GM19438 (cell line): Measurements from ENCODE around the gene MDM1.

Experiments used
- ATAC-seq: cut with Tn5 transposase; IDR thresholded peaks from one replicate; pipeline ENCODE4 v1.9.1; 2021; ENCODE audit warnings: low read depth; ENCODE audit not compliant: unreplicated experiment

Gene MDM1

GRCh38 chr12:68325966-68326365 lies 6.2 kb downstream of the MDM1 start:
- no peak for ATAC-seq

- no peak for ATAC-seq
Measured at GRCh38 chr12:68324531-68324930, 7.6 kb downstream of the MDM1 start.

- no peak for ATAC-seq
Measured at GRCh38 chr12:68321140-68321539, 11.0 kb downstream of the MDM1 start.

DNA sequence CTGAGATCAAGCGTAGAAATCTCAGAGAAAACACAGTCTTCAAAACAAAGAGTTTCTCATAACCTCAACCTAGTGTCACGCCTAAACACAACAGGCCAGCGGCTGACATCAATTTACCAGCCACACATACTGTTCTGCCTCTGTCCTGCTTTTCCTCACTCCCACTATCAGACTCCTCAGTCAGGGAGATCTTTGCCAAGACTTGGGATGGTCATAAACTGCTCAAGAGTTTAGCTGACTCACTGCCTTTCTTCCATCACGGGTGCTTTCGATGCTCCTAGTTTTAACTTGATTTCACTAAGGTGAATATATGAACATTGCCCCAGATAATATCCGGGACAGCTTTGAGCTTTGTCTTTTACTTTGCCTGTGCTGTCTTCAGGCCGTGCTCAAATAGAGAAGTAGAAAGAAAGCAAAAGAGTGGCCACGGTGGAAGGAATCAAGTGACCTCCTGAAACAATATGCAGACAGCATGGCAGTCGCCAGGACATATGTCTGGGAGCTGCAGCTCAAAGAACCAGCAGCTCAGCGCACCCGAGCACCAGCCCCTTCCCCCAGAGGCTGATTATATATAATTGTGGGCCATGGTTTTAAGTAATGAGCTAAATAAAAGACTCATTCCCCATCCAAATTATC lies 12.1 kb downstream of the MDM1 start:
- no peak for ATAC-seq

GRCh38 chr12:68317047-68317667 lies 15.0 kb downstream of the MDM1 start:
- ATAC-seq = no peak

DNA sequence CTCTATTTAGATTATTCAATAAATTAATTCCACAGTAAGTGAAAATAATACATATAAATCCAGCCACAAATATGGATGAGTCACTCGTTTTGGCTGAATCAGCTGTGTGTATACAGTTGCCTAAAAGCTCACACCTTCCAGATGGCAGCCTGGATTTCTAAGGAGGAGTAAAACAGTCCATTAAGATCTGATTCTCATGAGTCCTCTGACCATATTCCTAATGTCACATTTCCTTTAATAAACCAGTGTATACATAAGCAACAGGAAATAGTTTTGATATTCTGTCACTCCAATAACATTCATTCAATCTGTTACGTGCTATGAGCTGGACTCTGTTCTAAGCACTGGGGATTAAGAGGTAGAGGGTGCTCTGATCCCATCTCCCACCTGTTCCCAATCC lies 21.8 kb downstream of the MDM1 start:
- no peak for ATAC-seq

GRCh38 chr12:68306564-68306963 lies 25.6 kb downstream of the MDM1 start:
- no peak for ATAC-seq

GRCh38 chr12:68305278-68305677 lies 26.9 kb downstream of the MDM1 start:
- no peak for ATAC-seq

DNA sequence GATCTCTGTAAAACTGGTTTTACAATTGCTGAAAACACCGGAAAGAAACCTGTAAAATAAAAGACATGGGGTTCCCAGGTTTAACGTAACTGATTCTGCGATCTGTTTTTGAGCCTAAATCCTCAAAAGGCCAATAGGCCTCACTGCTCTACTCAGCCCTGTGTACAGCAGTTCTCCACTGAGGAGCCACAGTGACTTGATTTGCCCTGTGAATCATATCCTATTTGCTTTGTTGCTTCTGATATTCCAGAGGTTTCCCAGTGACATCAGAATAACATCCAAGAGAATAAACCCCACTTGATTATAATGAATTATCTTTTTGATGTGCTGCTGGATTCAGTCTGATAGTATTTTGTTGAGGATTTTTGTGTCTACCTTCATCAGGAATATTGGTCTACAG lies 27.5 kb downstream of the MDM1 start:
- ATAC-seq = no peak

DNA sequence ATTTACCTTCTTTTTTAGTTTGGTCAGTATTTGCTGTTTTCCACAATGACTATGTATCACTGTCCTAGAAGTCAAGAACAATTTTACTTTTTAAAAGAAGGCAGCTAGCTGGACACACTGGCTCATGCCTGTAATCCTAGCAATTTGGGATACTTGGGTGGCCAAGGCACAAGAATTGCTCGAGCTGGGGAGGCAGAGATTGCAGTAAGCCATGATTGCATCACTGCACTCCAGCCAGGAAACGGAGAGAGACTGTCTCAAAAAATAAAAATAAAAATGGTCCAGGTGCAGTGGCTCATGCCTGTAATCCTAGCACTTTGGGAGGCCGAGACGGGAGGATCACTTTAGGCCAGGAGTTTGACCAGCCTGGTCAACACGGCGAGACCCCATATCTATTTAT lies 28.3 kb downstream of the MDM1 start:
- ATAC-seq = no peak

GRCh38 chr12:68297929-68298328 lies 34.2 kb downstream of the MDM1 start:
- no peak for ATAC-seq

GRCh38 chr12:68294251-68294650 lies 37.9 kb downstream of the MDM1 start:
- ATAC-seq = no peak

- ATAC-seq = no peak
Measured at GRCh38 chr12:68293347-68293746, 38.8 kb downstream of the MDM1 start.

DNA sequence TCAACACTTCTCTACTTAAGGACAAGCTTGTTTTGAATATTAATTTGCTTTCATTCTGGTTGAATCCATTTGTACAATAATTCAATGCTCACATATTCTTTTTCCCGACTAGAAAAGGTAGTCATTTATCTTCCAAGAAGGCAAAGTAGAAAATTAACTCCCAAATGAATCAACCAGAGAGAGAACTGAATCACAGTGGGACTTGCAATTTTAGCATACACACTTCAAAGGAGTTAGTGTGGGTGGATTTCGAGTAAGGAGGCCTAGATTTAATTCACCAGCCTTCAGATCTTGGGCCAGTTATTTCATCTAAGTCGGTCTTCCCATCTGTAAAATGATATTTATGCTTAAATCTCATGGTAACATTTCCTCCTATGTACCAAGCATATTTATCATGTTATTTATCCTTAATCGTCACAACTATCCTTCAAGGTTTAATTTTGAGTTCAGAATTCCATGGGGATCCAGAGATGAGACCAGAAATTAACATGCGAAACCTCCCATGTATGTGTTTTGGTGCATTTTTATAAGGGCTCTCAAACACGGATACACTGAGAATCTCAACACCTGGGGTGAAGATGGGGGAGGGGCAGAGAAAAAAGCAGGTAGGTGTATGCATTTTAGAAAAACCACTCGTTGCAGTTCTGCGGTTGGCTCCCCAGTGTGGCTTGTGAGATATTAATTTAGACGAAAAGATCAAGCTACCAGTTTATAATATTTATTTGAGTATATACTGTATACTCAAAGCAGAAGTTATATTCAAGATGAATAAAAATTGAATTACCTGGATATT lies 39.8 kb downstream of the MDM1 start:
- no peak for ATAC-seq

DNA sequence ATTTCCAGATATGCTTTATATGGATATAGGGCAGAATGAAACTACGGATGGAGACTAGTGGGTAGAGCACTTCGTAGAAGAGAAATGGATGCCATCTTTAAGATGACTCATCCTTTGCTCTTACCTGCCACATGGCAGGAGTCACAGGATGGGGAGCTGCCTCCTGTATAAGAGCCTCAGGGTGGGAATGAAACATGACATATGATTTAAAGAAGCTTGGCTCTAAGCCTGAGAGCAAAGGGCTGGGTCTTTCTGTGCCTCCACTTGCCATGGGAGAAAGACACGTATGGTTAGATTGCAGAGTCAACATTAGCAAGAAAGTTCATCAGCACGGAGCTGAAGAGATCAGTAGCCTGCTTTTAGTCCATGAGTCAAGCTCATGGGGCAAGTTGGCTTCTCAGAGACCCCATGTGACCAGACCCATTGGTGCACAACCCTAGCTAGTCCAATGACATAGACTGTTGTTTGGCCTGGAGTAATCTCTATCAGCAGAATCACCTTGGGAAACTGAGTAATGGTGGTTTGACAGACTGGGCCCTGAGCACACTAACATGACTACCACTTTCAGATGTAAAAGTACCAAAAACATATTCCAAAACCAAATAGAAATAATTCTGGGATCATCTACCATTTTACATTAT lies 40.6 kb downstream of the MDM1 start:
- ATAC-seq = no peak

DNA sequence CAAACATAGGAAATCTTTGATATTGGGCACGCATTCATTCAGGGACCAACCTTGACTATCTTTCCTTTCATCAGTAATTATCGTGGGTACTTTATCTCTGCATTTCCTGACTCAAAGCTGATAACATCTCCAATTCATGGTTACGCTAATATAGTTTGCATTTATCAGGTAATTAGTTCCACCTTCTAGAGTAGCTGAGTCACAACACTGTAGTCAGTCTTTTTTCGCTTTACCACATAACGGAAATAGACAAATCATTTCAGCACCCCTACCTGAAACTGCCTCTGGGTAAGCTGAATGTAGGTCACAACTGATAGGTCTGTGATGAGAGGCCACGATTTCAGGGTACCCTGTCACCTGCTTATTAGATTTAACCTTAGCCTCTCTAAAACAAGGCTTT lies 42.0 kb downstream of the MDM1 start:
- ATAC-seq = peak; percentile 99

DNA sequence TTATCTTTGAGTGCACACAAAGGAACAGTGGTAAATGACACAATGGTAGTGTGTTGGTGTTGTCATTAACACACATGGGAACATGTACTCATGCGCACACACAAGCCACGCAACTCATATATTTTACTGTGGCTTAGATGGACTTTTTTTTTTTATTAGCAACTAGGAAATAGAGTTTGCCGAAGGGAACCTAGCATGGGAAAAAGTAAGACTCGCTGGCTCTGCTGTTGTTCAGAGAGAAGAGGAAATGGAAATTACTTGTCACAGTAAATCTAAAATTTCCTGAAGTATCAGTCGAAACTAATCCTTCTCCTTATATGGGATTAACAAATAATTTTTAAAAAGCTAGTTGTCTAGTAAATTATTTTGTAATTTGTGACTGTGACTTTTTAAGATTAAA lies 45.1 kb downstream of the MDM1 start:
- ATAC-seq = no peak

DNA sequence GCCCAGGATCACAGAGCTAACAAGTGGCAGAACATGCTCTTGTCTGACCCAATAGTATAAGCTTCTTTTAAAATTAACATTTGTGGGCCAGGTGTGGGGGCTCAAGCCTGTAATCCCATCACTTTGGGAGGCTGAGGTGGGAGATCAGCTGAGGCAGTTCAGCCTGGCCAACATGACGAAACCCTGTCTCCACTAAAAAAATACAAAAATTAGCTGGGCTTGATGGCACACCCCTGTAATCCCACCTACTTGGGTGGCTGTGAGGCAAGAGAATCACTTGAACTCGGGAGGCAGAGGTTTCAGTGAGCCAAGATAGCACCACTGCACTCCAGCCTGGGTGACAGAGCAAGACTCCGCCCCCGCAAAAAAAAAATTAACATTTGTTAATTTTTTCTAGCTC lies 45.8 kb downstream of the MDM1 start:
- no peak for ATAC-seq

DNA sequence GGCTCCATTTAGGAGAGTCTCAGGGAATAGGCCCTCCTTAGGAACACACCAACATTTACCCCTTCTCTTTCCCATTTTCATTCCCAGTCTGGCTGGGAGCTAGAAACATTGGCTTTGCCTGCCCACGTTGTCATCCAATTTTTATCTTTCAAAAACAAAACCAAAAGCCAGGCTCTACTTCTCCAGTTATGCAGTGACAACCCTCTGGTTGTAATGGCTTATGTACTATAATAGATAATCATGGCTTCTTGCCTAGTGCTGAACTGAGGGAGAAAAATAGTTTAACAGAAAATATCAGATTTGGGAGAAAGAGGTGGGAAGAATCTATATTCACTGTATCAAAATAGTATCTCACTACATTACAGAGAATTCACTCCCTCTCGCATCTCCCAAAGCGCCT lies 46.6 kb downstream of the MDM1 start:
- ATAC-seq = no peak

DNA sequence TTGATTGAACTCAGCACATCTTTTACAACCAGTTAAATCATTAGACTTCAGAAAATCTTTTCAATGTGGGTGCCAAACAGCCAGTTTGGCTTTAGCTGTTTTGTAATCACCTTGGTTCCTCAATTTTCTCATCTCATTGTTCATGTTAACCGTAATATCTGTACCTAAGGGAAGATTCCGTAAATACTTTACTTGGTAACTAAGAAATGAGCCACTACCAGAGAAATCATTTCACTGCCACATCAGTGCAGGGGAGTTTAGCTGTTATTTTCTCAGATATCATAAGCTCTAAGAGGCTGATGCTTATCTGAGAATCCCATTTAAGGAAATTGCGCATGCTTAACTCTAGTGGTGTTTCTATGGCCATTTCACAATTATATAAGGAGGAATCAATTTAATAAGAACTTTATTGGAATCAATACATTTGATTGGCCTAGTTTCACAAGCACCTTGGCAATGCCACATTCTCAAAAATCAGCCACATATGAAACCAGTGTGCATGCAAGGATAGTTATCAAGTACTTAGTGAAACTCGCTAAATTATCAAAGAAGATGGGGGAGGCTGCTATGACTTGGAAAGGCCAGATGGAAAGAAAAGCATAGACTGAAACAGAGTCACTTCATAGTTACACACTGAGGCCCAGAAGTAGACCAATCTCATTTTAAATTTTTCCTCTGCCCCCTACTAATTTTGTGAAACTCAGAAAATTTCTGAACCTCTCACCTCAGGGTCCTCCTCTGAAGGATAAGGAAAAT lies 50.7 kb downstream of the MDM1 start:
- no peak for ATAC-seq

- ATAC-seq = no peak
Measured at GRCh38 chr12:68280240-68280639, 51.9 kb downstream of the MDM1 start.
